ENCODE measurements around the gene ZNF366. TPM values are rescaled to one million over a fixed set of nuclear protein-coding genes. Genes with fewer than 3 reads are reported as not detected.
A peak's percentile ranks its signal among the peaks of the same experiment; 100 is the strongest.

Gene ZNF366
- total RNA-seq, 1 donor from 2014 or later = 8.0 TPM

DNA sequence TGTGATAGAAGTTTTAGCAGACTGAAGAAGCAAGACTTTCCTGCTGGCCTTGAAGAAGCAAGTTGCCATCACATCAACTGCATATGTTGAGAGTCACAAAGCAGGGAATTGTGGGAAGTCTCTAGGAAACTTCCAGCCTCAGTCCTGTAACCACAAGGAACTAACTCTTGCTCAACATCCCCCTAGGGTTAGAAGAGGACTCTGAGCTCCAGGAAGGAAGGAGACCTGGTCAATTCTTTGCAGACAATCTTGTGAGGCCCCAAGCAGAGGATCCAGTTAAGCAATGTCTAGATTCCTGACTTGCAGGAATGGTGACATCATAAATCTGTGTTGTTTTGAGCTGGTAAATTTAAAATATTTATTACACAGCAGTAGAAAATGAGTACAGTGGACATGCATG is 18.6 kb upstream of the ZNF366 start:
- DNase-seq = no peak
- intact Hi-C loops (cut with DNase I) = loop anchor here (2.0 kb wide), 1 partner anchor 159 kb away; no protein-coding TSS in a partner anchor
- ATAC-seq (ENCODE audit: poor library complexity) = peak; percentile 36

DNA sequence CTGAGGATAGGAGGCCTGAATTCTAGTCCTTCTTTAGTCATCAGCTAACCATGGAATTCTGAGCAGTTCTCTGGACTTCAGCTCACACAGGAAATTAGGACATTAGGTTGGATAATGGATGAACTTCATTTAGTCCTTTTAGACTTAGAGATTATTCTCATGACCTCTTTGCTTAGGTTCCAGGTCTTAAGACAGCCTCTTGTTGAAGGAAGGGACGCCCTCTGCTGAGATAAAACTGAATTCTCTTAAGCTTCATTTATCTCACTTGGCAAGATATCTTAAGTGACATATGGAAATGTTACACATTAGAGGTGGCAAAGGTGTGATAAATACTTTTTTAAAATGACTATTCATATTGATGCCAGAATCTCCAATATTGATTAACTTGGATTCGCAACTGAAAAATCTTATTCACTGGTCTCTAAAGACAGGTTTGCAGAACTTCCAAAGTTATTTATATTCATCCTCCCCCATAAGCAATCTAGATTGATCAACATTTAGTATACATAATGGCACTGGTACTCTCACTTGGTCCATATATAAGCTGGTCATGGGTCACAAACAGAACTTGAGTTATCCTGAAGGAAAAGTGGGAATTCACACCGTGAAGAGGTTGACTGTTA is 16.9 kb upstream of the ZNF366 start:
- ATAC-seq (ENCODE audit: poor library complexity) = peak; percentile 81
- intact Hi-C loops (cut with DNase I) = loop anchor here (2.0 kb wide), 1 partner anchor 157 kb away; no protein-coding TSS in a partner anchor
- no peak for DNase-seq

DNA sequence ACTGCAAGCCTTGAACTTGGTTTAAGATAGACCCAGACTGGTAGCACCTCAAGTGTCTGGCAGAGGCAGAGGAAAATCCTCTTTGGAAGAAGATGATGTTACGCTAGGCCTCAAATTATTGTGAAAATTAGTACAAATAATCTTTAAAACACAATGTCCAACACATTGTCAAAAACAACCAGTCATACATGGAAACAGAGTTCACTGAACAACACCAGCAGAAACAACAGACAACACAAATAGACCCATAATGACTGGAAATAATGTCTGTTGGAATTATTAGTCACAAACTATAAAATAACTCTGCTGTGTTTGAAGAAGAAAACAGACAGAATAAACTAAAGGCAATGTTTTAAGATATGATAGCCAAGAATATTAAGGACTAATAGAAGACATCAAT is 15.4 kb upstream of the ZNF366 start:
- ATAC-seq (ENCODE audit: poor library complexity) = no peak
- intact Hi-C loops (cut with DNase I) = no loop called here
- no peak for DNase-seq

DNA sequence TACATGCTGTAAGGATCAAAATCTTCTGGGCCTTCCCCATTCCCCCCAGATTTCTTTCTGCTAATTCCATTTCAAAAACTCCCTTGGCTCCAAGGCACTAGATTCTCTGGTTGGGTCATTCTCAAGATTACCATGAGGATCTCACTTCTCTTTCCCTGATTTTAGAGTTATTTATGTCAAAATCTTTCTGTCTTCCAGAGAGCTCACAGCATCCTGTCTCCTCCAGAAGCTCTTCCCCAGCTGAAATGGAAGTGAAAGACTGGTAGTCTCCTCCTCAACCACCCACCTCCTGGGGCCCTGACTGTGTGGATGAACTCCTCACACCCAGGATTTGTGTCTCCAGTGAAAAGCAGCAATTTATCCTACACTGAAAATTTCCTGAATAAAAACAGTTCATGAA is 11.9 kb upstream of the ZNF366 start:
- DNase-seq (no peak), ATAC-seq (ENCODE audit: poor library complexity) (no peak)
- intact Hi-C loops (cut with DNase I) = loop anchor here (5.0 to 10.0 kb wide), 2 partner anchors 54 to 142 kb away; no protein-coding TSS in a partner anchor

DNA sequence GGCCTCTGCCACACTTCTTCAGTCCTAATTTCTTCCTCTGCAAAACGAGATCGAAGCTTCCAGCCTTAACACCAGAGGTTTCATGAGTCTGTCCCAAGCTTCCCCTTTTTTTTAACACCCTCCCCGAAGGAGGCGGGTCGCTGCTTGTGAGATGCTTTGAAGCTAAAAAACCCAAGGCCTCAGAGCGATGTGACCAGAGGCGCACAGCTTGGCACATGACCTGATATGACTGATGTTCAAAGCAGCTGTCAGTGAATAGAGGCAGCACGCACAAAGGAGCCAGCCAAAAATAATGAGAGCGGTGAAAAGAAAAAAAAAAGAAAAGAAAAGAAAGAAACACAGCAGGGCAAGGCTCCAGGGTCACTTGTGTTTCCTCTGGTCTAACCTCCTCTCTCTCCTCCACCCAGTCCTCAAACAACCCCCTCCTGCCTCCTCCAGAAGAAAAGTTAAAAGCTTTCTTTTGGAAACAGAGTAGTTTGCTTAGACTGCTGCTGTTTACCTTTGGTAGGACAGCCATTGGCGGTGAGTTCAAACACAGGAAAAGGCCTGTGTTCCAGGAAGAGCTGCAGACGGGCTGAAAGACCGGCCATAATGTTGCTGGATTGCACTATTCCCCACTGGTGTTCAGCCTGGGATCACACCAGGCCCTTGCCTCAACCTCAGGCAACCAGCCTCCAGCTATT is 10.9 kb upstream of the ZNF366 start:
- intact Hi-C loops (cut with DNase I) = loop anchor here (5.0 to 10.0 kb wide), 2 partner anchors 53 to 141 kb away; no protein-coding TSS in a partner anchor
- peak; percentile 78 for ATAC-seq (ENCODE audit: poor library complexity)
- DNase-seq = peak; percentile 74

DNA sequence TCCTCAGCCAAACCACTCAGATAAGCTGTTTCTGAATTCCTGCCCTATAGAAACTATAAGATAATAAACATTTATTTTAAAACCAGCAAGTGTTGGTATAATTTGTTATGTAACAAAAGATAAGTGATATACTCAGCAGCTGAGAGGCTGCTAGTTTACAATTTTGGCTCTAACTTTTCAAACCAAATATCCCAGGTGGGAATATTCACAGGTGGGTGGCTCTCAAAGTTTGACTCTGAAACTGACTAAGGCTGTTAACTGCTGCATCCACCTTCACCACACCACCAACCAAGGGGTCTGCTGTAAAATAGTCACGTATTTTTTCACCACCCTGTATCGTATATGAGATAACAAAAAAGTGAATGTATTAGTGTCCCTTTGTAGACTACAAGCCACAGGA is 9.7 kb upstream of the ZNF366 start:
- intact Hi-C loops (cut with DNase I) = loop anchor here (5.0 to 10.0 kb wide), 2 partner anchors 52 to 140 kb away; no protein-coding TSS in a partner anchor
- ATAC-seq (ENCODE audit: poor library complexity) = no peak
- DNase-seq = no peak

DNA sequence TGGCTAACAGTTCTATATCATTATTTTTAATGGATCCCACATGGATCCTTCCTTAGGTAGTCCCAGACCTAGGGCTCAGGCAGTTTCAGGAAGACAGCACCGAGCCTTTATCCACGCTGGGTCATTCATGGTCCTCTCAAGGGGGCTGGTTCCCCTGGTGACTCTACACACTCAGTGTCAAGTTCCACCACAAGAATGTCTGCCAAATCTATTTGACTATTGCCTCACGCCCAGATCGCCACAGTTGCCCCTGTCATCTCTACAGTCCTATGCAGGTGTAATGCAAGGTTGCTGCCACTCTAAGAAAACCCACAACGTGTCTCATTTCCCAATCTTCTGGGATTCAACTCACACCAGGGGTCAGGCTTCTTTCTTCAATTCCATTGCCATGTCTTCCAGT is 8.0 kb upstream of the ZNF366 start:
- intact Hi-C loops (cut with DNase I) = loop anchor here (5.0 to 10.0 kb wide), 2 partner anchors 50 to 138 kb away; no protein-coding TSS in a partner anchor
- ATAC-seq (ENCODE audit: poor library complexity) (no peak), DNase-seq (no peak)

DNA sequence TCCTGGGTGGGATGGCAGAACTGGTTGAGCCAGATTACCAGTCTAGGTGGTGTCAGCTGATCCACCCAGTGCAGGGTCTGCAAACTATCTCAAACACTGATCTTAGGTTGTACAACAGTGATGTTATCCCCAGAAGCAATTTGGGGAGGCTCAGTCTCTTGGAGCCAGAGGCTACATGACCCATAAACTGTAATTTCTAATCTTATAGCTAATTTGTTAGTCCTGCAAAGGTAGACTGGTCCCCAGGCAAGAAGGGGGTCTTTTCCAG is 5.3 kb upstream of the ZNF366 start:
- intact Hi-C loops (cut with DNase I) = loop anchor here (10.0 kb wide), 1 partner anchor 48 kb away; no protein-coding TSS in a partner anchor
- ATAC-seq (ENCODE audit: poor library complexity) = no peak
- DNase-seq = no peak

DNA sequence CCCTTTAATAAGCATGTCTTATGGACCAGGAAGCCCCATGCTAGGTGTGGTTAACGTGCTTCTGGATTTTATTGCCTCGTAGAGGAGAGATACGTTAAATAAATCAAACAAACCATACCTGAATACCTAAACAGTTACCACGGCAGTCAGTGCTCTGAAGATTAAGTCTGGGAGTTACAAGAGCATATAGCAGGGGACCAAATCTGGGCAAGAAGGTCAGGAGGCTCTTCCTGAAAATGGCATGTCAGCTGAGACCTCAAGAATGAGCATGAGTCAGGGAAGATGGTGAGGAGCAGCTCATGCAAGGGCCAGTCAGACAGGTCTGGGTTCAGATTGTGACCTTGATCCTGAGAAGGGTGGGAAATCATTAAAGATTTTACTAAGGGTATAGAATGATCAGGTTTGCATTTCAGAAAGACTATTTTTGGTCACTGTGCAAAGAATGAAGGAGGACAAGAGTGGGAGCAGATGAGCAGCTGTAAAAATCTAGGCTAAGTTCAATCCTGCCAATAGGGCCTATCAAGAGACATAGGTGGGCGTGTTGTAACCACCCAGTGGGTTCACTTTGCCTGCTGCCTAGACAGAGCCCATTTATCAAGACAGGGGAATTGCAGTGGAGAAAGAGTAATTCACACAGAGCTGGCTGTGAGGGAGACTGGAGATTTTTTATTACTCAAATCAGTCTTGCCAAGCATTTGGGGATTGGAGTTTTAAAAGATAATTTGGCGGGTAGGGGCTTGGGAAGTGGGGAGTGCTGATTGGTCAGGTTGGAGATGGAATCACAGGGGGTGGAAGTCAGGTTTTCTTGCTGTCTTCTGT is 4.8 kb upstream of the ZNF366 start:
- ATAC-seq (ENCODE audit: poor library complexity) (no peak), DNase-seq (no peak)
- intact Hi-C loops (cut with DNase I) = loop anchor here (10.0 kb wide), 1 partner anchor 47 kb away; no protein-coding TSS in a partner anchor

DNA sequence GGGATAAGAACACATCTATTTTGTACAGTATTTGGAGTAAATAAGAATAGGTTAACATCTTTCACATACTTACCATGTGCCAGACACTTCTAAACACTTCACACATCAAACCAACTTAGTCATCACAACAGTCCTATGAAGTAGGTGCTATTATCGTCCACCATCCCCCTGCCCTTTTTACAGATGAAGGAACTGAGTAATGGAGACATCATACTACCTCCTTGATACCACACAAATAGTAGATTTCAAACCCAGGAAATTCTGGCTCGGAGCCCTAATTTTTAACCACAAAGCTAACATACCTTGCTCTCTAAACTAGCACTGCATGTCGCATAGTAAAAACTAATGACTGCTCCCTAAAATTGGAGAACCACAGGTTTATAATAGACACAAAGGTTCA is 4.2 kb upstream of the ZNF366 start:
- DNase-seq = no peak
- no peak for ATAC-seq (ENCODE audit: poor library complexity)
- intact Hi-C loops (cut with DNase I) = loop anchor here (10.0 kb wide), 1 partner anchor 47 kb away; no protein-coding TSS in a partner anchor

DNA sequence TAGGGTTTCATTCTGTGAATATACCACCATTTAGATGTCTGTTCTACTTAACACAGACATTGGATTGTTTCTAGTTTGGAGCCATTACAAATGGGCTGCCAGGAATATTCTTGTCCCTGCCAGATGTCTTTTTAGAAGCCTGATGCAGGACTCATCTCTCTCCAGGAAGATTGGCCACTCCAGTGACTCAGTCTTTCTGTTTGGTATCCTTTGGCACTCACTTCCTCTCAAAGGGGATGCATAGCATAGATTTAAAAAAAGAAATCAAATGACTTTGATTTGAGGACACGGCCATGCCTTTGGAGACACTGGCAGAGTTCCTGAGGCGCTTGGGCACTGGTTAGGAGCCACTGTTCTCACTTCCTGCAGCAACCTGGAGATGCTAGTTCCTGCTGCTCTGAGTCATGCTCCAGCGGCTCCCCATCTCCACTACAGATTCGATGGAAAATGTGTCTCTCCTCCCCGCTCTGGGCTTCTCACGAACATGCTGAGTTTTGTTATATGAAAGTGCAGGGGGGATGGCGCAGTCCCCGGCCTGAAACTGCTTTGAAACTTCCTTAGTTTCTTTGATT is 3.5 kb upstream of the ZNF366 start:
- ATAC-seq (ENCODE audit: poor library complexity) = peak; percentile 17

DNA sequence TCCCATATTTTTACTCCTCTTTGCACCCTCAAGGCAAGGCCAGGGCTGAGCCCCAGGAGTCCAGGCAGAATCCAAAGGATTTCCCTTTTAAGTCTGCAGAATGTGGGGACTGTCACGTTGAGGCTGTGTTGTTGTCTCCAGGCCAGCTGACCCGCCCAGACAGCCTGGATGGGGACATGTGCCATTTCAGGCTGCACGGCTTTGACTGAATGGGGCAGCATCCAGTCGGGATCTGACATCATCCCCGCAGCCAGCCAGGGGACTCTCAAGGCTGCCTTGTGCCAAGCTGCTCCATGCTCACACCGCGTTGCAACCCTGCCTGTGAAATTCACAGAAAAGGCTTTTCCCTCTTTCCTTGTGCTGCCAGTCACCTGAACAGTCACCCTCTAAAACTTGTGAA is 2.2 kb upstream of the ZNF366 start:
- intact Hi-C loops (cut with DNase I) = no loop called here

More for the DNA sequence above, 3.5 kb upstream of the ZNF366 start:
- DNase-seq = peak; percentile 46
- intact Hi-C loops (cut with DNase I) = loop anchor here (10.0 kb wide), 1 partner anchor 46 kb away; no protein-coding TSS in a partner anchor

DNA sequence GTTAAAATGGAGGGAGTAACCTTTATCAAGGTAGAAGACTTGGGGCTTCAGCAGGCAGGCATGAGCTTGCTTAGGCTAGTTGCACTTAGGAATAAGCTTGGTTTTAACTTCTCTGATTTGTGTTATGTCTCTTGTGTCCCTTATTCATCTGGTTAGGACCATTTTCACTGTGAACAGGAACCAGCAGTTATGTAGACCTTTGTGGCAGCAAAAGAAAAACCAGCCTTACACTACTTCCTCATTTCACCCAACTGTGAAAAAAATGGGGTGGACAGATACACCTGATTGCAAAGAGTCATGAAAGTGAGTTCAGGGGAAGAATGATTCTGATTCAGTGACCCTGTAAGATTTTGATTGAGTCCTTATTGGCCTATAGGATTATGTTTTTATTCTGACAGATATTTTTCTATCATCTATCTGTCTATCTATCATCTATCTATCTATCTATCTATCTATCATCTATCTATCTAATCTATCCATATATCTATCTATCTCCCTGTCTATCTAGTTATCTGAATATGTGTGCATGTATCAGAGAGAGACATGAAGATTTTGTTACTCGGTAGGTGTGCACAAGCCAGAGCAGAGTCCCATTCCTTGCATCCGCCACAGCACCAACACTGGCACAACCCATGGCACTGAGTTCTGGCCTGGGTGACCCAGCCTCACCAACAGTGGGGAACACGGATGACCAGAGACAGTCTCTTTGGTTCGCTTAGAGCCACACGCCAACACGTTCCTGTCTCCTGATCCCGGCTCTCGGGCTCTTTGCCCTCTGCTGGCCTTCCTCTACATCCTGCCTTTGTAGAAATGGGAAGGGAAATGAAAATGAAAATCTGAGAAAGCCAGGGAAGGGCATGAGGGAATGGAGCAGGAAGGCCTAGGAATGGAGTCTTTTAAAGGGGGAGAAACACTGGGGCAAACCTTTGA is 1.3 kb upstream of the ZNF366 start:
- intact Hi-C loops (cut with DNase I) = no loop called here
- ATAC-seq (ENCODE audit: poor library complexity) (no peak), DNase-seq (no peak)

More for the DNA sequence above, 2.2 kb upstream of the ZNF366 start:
- ATAC-seq (ENCODE audit: poor library complexity) (peak; percentile 86), DNase-seq (peak; percentile 83)

DNA sequence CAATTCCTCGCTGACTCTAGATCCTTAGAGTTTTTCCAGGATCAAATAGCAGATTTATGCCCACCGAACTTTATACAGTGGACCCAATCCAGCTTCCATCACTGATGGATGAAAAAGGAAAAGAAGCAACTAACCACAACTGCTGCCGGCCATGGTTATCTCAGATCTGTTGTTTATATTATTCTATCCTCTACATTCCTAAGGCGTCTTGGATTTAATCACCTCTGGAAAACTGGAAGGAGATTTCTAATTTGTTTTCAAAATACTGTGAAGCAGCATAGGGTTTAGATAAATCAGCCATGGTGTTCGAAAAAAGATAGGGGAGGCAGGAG is 663 bp upstream of the ZNF366 start:
- DNase-seq (no peak), ATAC-seq (ENCODE audit: poor library complexity) (no peak)
- intact Hi-C loops (cut with DNase I) = no loop called here

DNA sequence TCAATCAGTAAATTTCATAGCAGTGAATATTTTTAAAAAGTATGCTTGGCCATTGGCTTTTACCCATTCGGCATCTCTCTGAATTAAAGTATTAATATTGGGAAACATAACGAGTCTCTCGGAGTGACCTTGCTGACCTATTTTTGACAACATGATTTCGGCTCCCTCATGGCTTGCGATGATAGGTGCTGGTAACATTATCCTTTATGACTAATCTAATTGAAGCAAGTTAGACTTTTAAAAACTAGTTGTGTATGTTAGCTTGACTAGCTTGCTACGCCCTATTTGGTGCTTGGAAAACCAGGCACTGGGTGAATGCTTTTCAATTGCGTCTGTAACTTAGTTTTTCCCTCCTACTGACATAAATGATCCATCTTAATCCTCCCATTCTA is 1.1 kb downstream of the ZNF366 start:
- no peak for DNase-seq
- no peak for ATAC-seq (ENCODE audit: poor library complexity)
- intact Hi-C loops (cut with DNase I) = no loop called here

DNA sequence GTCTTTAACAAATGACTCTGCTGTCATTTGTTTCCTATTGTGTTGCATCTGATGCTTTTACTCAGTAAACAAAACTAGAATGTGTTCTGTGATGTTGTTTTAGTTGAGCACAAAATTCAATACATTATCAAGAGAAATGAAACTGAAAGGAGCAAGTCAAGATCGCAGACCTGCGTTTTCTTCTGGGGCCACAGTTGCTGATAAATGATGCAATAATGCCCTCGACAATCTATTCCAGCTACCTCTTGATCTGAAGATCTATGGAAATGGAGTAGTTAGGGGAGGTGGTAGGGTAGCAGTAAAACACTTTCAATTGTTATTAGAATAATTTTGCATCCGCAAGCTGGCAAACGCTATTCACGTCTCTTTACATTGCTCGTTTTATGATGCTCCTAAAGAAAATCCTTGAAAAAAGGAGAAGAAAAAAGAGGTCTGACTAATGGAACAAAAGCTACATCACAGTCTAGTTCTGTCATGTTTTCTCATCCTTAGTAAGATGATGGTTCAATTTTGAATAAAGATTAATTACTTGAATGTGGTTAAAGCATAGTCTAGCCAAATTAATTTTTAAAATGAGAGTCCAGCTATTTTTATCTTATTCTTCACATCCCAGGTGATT is 1.6 kb downstream of the ZNF366 start:
- intact Hi-C loops (cut with DNase I) = no loop called here
- DNase-seq (no peak), ATAC-seq (ENCODE audit: poor library complexity) (no peak)

DNA sequence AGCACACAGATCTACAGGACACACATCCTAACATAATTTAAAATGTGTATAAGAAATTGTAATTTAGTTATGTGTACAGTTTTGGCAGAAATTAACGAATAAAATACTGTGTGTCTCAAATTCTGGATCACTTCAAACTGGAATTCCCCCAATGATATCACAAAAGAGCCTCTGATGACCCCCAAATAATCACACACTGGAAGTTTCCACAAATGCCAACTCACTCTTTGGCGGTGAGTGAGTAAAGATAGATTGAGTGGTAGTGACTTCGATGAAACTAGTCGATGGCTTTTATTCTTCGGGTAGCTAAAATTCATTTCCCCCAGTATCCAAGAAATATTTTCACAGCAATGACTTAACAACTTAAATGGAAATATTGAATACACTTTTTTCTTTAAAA is 2.2 kb downstream of the ZNF366 start:
- intact Hi-C loops (cut with DNase I) = no loop called here
- ATAC-seq (ENCODE audit: poor library complexity) (no peak), DNase-seq (no peak)

Measured in Right ventricle myocardium superior (tissue), 1 donor.